GM12878 (cell line): Measurements from ENCODE around the gene TMPRSS4. TPM values are rescaled to one million over a fixed set of nuclear protein-coding genes. Genes with fewer than 3 reads are reported as not detected.

Experiments used
- ATAC-seq: fragments of 200-7000 bp; cut with Tn5 transposase; 3 replicates; pipeline ENCODE4 v1.9.1; 2020; ENCODE audit warnings: mild to moderate bottlenecking, moderate library complexity
- BruUV-seq: library from RNA; stranded (reverse); fragments of 400-500 nt; replicated peaks from 2 replicates; lab custom pipeline; 2021; lab: Mats Ljungman, UMichigan
- CTCF ChIA-PET: fragments of 300-600 bp; sonication (Branson Sonifier 250); formaldehyde crosslinking; extraction: SDS; loops from one replicate; lab custom pipeline; 2021; ENCODE audit warnings: inconsistent platforms; lab: Yijun Ruan, JAX
- POLR2A ChIA-PET: fragments of 350-600 bp; formaldehyde crosslinking; extraction: SDS; loops from one replicate; lab custom pipeline; 2021; ENCODE audit warnings: inconsistent platforms; lab: Charles Lee
- RAD21 ChIA-PET: fragments of 300-600 bp; sonication (Branson Sonifier 250); formaldehyde crosslinking; loops from one replicate; lab custom pipeline; 2023; ENCODE audit warnings: antibody characterized with exemption; ENCODE audit not compliant: unreplicated experiment; lab: Charles Lee
- SMC1A ChIA-PET: fragments of 300-600 bp; sonication (Branson Sonifier 250); formaldehyde crosslinking; loops from one replicate; lab custom pipeline; 2023; ENCODE audit not compliant: unreplicated experiment, uncharacterized antibody; lab: Charles Lee
- DNase-seq: peaks from one replicate; pipeline ENCODE4 v3.0.0-alpha.2; 2011; ENCODE audit warnings: low read depth, low spot score
- FAIRE-seq: peaks from 3 replicates; lab custom pipeline; 2011; peaks lifted over from hg19 to GRCh38; lab: Jason Lieb, UNC
- H2AFZ ChIP-seq: 2 replicates; pipeline ENCODE4 v1.6.0; 2011; ENCODE audit warnings: low read depth, low read length, control low read depth; ENCODE audit not compliant: control insufficient read depth
- H3K27ac ChIP-seq: 2 replicates; pipeline ENCODE4 v1.5.1; 2011; ENCODE audit warnings: control low read depth; ENCODE audit not compliant: control insufficient read depth, insufficient read depth
- H3K27me3 ChIP-seq, 2 experiments: replicated peaks in 1 of 2; 2 replicates each; pipeline versions ENCODE4 v1.6.0 to v1.6.1; 2011; ENCODE audit warnings: low read length in 1 of 2; ENCODE audit not compliant: control insufficient read depth in 2 of 2, insufficient read depth in 2 of 2
- H3K36me3 ChIP-seq, 2 experiments: 2 replicates each; pipeline ENCODE4 v1.5.1; 2011; ENCODE audit warnings: low read length in 1 of 2; ENCODE audit not compliant: control insufficient read depth in 2 of 2, insufficient read depth in 2 of 2
- H3K4me1 ChIP-seq: 2 replicates; pipeline ENCODE4 v1.6.1; 2011; ENCODE audit warnings: mild to moderate bottlenecking, low read length, moderate library complexity, mixed read lengths; ENCODE audit not compliant: control insufficient read depth, insufficient read depth
- H3K4me2 ChIP-seq: 2 replicates; pipeline ENCODE4 v1.6.0; 2011; ENCODE audit warnings: control low read depth; ENCODE audit not compliant: control insufficient read depth, insufficient read depth
- H3K4me3 ChIP-seq: fragments of 200-600 bp; sonication (generic); 2 replicates; pipeline ENCODE4 v1.5.1; 2016
- H3K79me2 ChIP-seq: 2 replicates; pipeline ENCODE4 v1.6.0; 2011; ENCODE audit warnings: low read length; ENCODE audit not compliant: control insufficient read depth, insufficient read depth
- H3K9ac ChIP-seq: 2 replicates; pipeline ENCODE4 v1.8.0; 2011; ENCODE audit warnings: low read length, control low read depth, mixed read lengths; ENCODE audit not compliant: control insufficient read depth, insufficient read depth
- H3K9me3 ChIP-seq: replicated peaks from 3 replicates; pipeline ENCODE4 v1.5.1; 2011; ENCODE audit warnings: mild to moderate bottlenecking, low read length; ENCODE audit not compliant: control insufficient read depth, insufficient read depth
- H4K20me1 ChIP-seq: 2 replicates; pipeline ENCODE4 v1.6.0; 2011; ENCODE audit not compliant: control insufficient read depth, insufficient read depth
- BRCA1 ChIP-seq: IDR thresholded peaks from 2 replicates; pipeline ENCODE4 v1.6.1; 2011; ENCODE audit warnings: low read depth, low read length, improper control_type of control experiment
- CBFB ChIP-seq: IDR thresholded peaks from 2 replicates; pipeline ENCODE4 v1.6.1; 2016; ENCODE audit warnings: antibody characterized with exemption, low read depth
- GATAD2B ChIP-seq: fragments of 450-650 bp; conservative IDR thresholded peaks from 2 replicates; pipeline ENCODE4 v1.6.1; 2017; ENCODE audit warnings: low read depth, mild to moderate bottlenecking, moderate library complexity
- HDGF ChIP-seq: fragments of 450-650 bp; IDR thresholded peaks from 2 replicates; pipeline ENCODE4 v1.6.1; 2016; ENCODE audit warnings: antibody characterized with exemption
- IRF4 ChIP-seq: IDR thresholded peaks from 2 replicates; pipeline ENCODE4 v1.6.1; 2011; ENCODE audit warnings: low read depth, low read length
- MTA2 ChIP-seq: fragments of 450-650 bp; IDR thresholded peaks from 2 replicates; pipeline ENCODE4 v1.6.1; 2016; ENCODE audit warnings: low read depth, mild to moderate bottlenecking, moderate library complexity
- NR2F1 ChIP-seq: fragments of 450-650 bp; conservative IDR thresholded peaks from 2 replicates; pipeline ENCODE4 v1.6.1; 2017; ENCODE audit warnings: mild to moderate bottlenecking
- SIX5 ChIP-seq: IDR thresholded peaks from 2 replicates; pipeline ENCODE4 v1.6.1; 2011; ENCODE audit warnings: mild to moderate bottlenecking, low read depth, low read length, moderate library complexity; ENCODE audit not compliant: severe bottlenecking
- SMC3 ChIP-seq: IDR thresholded peaks from 2 replicates; pipeline ENCODE4 v1.6.1; 2011; ENCODE audit warnings: low read length, improper control_type of control experiment, borderline replicate concordance
- SP1 ChIP-seq: IDR thresholded peaks from one replicate; pipeline ENCODE4 v1.6.1; 2011; ENCODE audit warnings: low read depth, low read length
- STAT3 ChIP-seq: IDR thresholded peaks from 2 replicates; pipeline ENCODE4 v1.6.1; 2011; ENCODE audit warnings: low read depth, low read length, improper control_type of control experiment
- YY1 ChIP-seq: IDR thresholded peaks from 2 replicates; pipeline ENCODE4 v1.6.1; 2011; ENCODE audit warnings: low read depth, mild to moderate bottlenecking, low read length
- WGBS: methylation state at CpG from one replicate; pipeline ENCODE4 v1.1.6; 2016; ENCODE audit warnings: low lambda C conversion rate; ENCODE audit not compliant: insufficient replicate concordance, insufficient coverage; ENCODE audit errors: missing lambda C conversion rate; 5-methylcytosine and 5-hydroxymethylcytosine counted together
- in situ Hi-C: fragments of 300-500 bp; cut with MboI; formaldehyde crosslinking; loops from 9 replicates; pipeline ENCODE4 v1.14.3; 2018; ENCODE audit warnings: mixed read lengths
- intact Hi-C: fragments of 100-400 bp; cut with micrococcal nuclease; formaldehyde crosslinking; loops from one replicate; pipeline ENCODE4 v1.14.2; 2022; ENCODE audit not compliant: unreplicated experiment
- polyA plus RNA-seq, 11 experiments: library from polyadenylated mRNA; depleted of rRNA in 4 of 11; unstranded in 6 of 11; stranded (reverse) in 5 of 11; fragments of >200 nt; fragmentation: Nextera tagmentation in 4 of 11; fragmentation: Illumina TruSeq in 1 of 11; extraction: Ambion mirVana in 4 of 11; extraction: Trizol in 1 of 11; gene quantifications; 1 replicate in 1 of 11; 2 replicates in 10 of 11; pipeline versions ENCODE4 v1.2.1 to v1.2.3, GENCODE V29; 2011 to 2016; ENCODE audit warnings: inconsistent platforms in 2 of 11, missing spikeins in 2 of 11, low read depth in 1 of 11
- total RNA-seq, 4 experiments: library from RNA; depleted of rRNA in 3 of 4; stranded (reverse); fragments of >200 nt in 3 of 4; fragmentation: Illumina TruSeq in 1 of 4; extraction: Trizol in 1 of 4; gene quantifications; 2 replicates each; pipeline versions ENCODE4 v1.2.1 to v1.2.3, GENCODE V29; 2013 to 2021
- TF ChIP-seq, protein P1 (sequence below): fragments of 450-650 bp; IDR thresholded peaks from 2 replicates; pipeline ENCODE4 v1.6.1; 2017; ENCODE audit warnings: mild to moderate bottlenecking
- TF ChIP-seq, protein P2 (sequence below): fragments of 450-650 bp; conservative IDR thresholded peaks from 2 replicates; pipeline ENCODE4 v1.6.1; 2017; ENCODE audit warnings: mild to moderate bottlenecking, moderate library complexity
- TF ChIP-seq, protein P3 (sequence below): IDR thresholded peaks from 2 replicates; pipeline ENCODE4 v1.6.1; 2012; ENCODE audit warnings: low read length, inconsistent platforms

TMPRSS4 gene
- total and polyA plus RNA-seq, 10 of the 15 experiments (the other 5 are each of a cell fraction or from before 2014, with no cell fraction given) = 0.14 to 0.26 TPM; not detected in 8

DNA sequence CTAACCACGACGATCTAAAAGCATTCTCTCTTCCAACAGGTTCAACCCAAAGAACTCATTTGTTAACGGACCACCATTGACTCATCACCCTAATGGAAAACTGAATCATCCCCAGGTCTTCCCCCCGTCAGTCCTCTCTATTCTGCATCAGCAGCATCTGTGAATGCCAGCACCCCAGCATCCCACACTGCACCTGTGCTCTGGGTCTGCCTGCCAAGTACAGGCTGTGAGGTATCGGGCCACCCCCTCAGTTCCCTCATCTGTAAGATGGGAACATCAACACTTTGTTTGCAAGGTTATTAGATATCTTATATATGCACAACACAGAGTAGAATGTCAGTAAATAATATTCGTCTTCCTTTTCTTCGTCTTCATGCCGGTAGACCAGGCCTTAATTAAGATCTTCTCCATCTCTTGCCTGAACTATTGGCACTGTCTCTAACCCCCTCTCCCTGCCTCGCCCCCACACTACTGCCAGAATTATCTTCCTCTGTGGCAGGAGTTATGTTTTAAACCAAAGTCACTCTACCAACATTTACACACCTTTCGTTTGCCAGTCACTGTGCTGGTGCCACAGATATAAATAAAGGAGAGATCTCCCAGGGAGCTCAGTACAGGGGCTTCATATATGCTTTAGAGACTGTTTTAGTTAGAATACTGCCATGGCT lies 7.8 kb upstream of the TMPRSS4 start:
- Histone ChIP-seq H3K79me2 (no peaks in the 10 kb centered on the region), H3K9ac (no peak overlapping the region), H3K4me2 (no peak overlapping the region), H4K20me1 (no peaks in the 10 kb centered on the region), H3K4me1 (no peaks in the 10 kb centered on the region), H3K27me3 (no peaks in the 10 kb centered on the region), H3K36me3 (no peaks in the 10 kb centered on the region), H2AFZ (no peak overlapping the region), H3K4me3 (no peak overlapping the region), H3K27ac (no peak overlapping the region), H3K9me3 (no peaks in the 10 kb centered on the region)
- SMC1A ChIA-PET = interaction anchor here (2.7 kb wide), 1 partner anchor 11 kb away, joined by 7 read pairs; no protein-coding TSS in a partner anchor
- TF ChIP-seq CBFB (no peak), NR2F1 (no peak), STAT3 (no peak), GATAD2B (no peak), MTA2 (no peak), IRF4 (no peak), HDGF (no peak), BRCA1 (no peak), SP1 (no peak), SIX5 (no peak), YY1 (no peak), SMC3 (no peak)
- TF ChIP-seq, protein P1, sequence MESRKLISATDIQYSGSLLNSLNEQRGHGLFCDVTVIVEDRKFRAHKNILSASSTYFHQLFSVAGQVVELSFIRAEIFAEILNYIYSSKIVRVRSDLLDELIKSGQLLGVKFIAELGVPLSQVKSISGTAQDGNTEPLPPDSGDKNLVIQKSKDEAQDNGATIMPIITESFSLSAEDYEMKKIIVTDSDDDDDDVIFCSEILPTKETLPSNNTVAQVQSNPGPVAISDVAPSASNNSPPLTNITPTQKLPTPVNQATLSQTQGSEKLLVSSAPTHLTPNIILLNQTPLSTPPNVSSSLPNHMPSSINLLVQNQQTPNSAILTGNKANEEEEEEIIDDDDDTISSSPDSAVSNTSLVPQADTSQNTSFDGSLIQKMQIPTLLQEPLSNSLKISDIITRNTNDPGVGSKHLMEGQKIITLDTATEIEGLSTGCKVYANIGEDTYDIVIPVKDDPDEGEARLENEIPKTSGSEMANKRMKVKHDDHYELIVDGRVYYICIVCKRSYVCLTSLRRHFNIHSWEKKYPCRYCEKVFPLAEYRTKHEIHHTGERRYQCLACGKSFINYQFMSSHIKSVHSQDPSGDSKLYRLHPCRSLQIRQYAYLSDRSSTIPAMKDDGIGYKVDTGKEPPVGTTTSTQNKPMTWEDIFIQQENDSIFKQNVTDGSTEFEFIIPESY = no peak
- TF ChIP-seq, protein P2, sequence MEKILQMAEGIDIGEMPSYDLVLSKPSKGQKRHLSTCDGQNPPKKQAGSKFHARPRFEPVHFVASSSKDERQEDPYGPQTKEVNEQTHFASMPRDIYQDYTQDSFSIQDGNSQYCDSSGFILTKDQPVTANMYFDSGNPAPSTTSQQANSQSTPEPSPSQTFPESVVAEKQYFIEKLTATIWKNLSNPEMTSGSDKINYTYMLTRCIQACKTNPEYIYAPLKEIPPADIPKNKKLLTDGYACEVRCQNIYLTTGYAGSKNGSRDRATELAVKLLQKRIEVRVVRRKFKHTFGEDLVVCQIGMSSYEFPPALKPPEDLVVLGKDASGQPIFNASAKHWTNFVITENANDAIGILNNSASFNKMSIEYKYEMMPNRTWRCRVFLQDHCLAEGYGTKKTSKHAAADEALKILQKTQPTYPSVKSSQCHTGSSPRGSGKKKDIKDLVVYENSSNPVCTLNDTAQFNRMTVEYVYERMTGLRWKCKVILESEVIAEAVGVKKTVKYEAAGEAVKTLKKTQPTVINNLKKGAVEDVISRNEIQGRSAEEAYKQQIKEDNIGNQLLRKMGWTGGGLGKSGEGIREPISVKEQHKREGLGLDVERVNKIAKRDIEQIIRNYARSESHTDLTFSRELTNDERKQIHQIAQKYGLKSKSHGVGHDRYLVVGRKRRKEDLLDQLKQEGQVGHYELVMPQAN = no peak
- TF ChIP-seq, protein P3, sequence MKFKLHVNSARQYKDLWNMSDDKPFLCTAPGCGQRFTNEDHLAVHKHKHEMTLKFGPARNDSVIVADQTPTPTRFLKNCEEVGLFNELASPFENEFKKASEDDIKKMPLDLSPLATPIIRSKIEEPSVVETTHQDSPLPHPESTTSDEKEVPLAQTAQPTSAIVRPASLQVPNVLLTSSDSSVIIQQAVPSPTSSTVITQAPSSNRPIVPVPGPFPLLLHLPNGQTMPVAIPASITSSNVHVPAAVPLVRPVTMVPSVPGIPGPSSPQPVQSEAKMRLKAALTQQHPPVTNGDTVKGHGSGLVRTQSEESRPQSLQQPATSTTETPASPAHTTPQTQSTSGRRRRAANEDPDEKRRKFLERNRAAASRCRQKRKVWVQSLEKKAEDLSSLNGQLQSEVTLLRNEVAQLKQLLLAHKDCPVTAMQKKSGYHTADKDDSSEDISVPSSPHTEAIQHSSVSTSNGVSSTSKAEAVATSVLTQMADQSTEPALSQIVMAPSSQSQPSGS = no peak
- no peak for ATAC-seq
- DNase-seq = no peak
- CTCF ChIA-PET = interaction anchor here (0.6 to 0.9 kb wide), 3 partner anchors 69 to 448 kb away, joined by 3 read pairs; no protein-coding TSS in a partner anchor
- POLR2A ChIA-PET = interaction anchor here (0.7 kb wide), 1 partner anchor 15 kb away, joined by 3 read pairs; no protein-coding TSS in a partner anchor
- WGBS = 42% methylated on average over 10 of the region's 10 CpGs
- FAIRE-seq = no peak
- in situ Hi-C loops (loop anchor here (25.0 kb wide), 1 partner anchor 632 kb away; no protein-coding TSS in a partner anchor), intact Hi-C loops (no loop called here)
- BruUV-seq = no TSS peak
- RAD21 ChIA-PET = no interaction called here
